Measurements from ENCODE around the gene COL18A1. TPM values are rescaled to one million over a fixed set of nuclear protein-coding genes. Genes with fewer than 3 reads are reported as not detected.

COL18A1 gene
- total and polyA plus RNA-seq, 9 of the 15 experiments (the other 6 are each of a cell fraction or from before 2014, with no cell fraction given), result 0.14 to 16.4 (median 2.0) TPM

DNA sequence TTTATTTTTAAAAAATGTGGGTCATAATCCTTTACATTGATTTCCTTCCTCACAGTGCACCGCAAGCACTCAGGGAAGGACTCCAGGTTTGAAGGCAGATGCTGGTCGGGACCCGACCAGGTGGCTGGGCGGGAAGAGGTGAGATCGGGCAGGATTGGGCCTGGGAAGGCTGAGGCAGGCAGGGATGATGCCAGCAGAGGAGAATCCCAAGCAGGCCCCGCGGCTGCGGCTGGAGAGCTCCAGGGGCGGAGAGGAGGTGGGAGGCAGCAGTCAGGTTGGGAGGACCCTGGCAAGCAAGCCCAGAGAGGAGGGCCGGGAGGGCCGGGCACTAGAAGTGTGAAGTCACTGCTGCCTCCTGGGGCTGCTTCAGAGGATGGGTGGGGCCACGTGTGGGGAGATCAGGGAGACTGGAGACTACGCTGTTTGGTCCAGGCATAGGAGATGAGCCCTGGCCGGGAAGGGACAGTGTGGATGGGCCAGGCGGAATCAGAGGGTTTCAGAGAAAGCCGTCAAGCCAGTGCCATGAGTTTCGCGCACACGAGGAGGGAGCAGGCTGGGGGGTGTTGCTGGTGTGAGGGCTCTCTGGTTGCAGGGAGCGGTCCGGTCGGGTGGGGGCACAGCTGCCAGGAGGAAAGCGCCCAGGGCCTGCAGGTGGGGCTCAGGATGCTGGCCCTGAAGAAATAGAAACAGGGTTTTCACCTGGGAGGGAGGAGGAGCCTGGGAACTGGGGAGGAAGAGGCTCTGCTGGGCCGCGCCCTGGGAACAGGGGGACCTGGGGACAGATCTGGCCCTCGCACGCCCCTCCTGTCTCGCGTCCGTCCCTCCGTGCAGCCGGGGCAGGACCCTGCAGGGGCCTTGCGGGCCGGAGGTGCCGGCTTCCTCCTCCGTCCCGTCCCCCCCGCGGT is 888 bp upstream of the COL18A1 start (continued):
- TF ChIP-seq, protein P1, sequence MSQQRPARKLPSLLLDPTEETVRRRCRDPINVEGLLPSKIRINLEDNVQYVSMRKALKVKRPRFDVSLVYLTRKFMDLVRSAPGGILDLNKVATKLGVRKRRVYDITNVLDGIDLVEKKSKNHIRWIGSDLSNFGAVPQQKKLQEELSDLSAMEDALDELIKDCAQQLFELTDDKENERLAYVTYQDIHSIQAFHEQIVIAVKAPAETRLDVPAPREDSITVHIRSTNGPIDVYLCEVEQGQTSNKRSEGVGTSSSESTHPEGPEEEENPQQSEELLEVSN (IDR thresholded peaks at IDR 0.05; ENCODE audit: borderline replicate concordance in 1 of 2, extremely low read depth in 1 of 2, insufficient read depth in 1 of 2, insufficient read length in 1 of 2, low read depth in 1 of 2, low read length in 1 of 2, poor library complexity in 1 of 2, severe bottlenecking in 1 of 2), result peak in 1 of 2 experiments; percentile 2
- TF ChIP-seq STAT5A (IDR thresholded peaks at IDR 0.05; ENCODE audit: borderline replicate concordance, low read length) (no peak), TFAM (CRISPR knock-in tag; conservative IDR thresholded peaks at IDR 0.05) (no peak), HMGN3 (IDR thresholded peaks at IDR 0.05; ENCODE audit: borderline replicate concordance, extremely low read depth, insufficient read length, low read depth, low read length) (peak; percentile 31), MED1 (CRISPR knock-in tag; IDR thresholded peaks at IDR 0.05; ENCODE audit: borderline replicate concordance) (no peak)
- TF ChIP-seq, protein P2, sequence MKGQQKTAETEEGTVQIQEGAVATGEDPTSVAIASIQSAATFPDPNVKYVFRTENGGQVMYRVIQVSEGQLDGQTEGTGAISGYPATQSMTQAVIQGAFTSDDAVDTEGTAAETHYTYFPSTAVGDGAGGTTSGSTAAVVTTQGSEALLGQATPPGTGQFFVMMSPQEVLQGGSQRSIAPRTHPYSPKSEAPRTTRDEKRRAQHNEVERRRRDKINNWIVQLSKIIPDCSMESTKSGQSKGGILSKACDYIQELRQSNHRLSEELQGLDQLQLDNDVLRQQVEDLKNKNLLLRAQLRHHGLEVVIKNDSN (CRISPR knock-in tag; IDR thresholded peaks at IDR 0.05), result peak; percentile 51; the same call in 1 of the 2 replicates
